Smooth muscle cell (in vitro differentiated cells): ENCODE measurements around the gene P2RY6. TPM values are rescaled to one million over a fixed set of nuclear protein-coding genes. Genes with fewer than 3 reads are reported as not detected.

Experiments
- DNase-seq: peaks from one replicate; lab custom pipeline; 2025; ENCODE audit not compliant: unreplicated experiment; lab: John Stamatoyannopoulos, UW
- H2AFZ ChIP-seq: fragments of 200-600 bp; sonication (generic); 2 replicates; pipeline ENCODE4 v1.6.0; 2016; ENCODE audit warnings: antibody characterized with exemption, low read depth, mild to moderate bottlenecking
- H3F3A ChIP-seq: fragments of 200-600 bp; sonication (generic); 2 replicates; pipeline ENCODE4 v1.6.0; 2017; ENCODE audit warnings: antibody characterized with exemption, low read depth
- H3K27ac ChIP-seq: fragments of 200-600 bp; sonication (generic); 2 replicates; pipeline ENCODE4 v1.5.1; 2016; ENCODE audit warnings: low read depth, mild to moderate bottlenecking
- H3K27me3 ChIP-seq: fragments of 200-600 bp; sonication (generic); 2 replicates; pipeline ENCODE4 v1.6.1; 2016; ENCODE audit warnings: low read depth, mild to moderate bottlenecking
- H3K36me3 ChIP-seq: fragments of 200-600 bp; sonication (generic); 2 replicates; pipeline ENCODE4 v1.5.1; 2016; ENCODE audit warnings: low read depth
- H3K4me1 ChIP-seq: fragments of 200-600 bp; sonication (generic); 2 replicates; pipeline ENCODE4 v1.5.1; 2016; ENCODE audit warnings: low read depth
- H3K4me2 ChIP-seq: fragments of 200-600 bp; sonication (generic); 2 replicates; pipeline ENCODE4 v1.6.0; 2016; ENCODE audit warnings: mild to moderate bottlenecking
- H3K4me3 ChIP-seq: fragments of 200-600 bp; sonication (generic); 2 replicates; pipeline ENCODE4 v1.5.1; 2016; ENCODE audit warnings: mild to moderate bottlenecking
- H3K79me2 ChIP-seq: fragments of 200-600 bp; sonication (generic); 2 replicates; pipeline ENCODE4 v1.6.0; 2016; ENCODE audit warnings: low read depth, mild to moderate bottlenecking
- H3K9ac ChIP-seq: fragments of 200-600 bp; sonication (generic); 2 replicates; pipeline ENCODE4 v1.6.0; 2016; ENCODE audit warnings: low read depth
- H3K9me3 ChIP-seq: fragments of 200-600 bp; sonication (generic); replicated peaks from 2 replicates; pipeline ENCODE4 v1.5.1; 2016; ENCODE audit warnings: low read depth
- H4K20me1 ChIP-seq: fragments of 200-600 bp; sonication (generic); 2 replicates; pipeline ENCODE4 v1.6.0; 2016; ENCODE audit warnings: low read depth
- WGBS: methylation state at CpG from one replicate; pipeline ENCODE4 v1.1.7; 2016; ENCODE audit warnings: low lambda C conversion rate; 5-methylcytosine and 5-hydroxymethylcytosine counted together
- polyA plus RNA-seq: library from polyadenylated mRNA; unstranded; fragments of >200 nt; fragmentation: Nextera tagmentation; extraction: Ambion mirVana; gene quantifications from 2 replicates; pipeline ENCODE4 v1.2.1, GENCODE V29; 2016
- total RNA-seq: library from RNA; depleted of rRNA; stranded (reverse); fragments of >200 nt; gene quantifications from 2 replicates; pipeline ENCODE4 v1.2.3, GENCODE V29; 2014
- TF ChIP-seq, protein P1 (sequence below): fragments of 200-600 bp; sonication (generic); IDR thresholded peaks from 2 replicates; pipeline ENCODE4 v1.5.1; 2017; ENCODE audit warnings: borderline replicate concordance, mild to moderate bottlenecking, antibody characterized with exemption; ENCODE audit not compliant: insufficient read depth, poor library complexity, severe bottlenecking

Gene P2RY6
- total and polyA plus RNA-seq, 2 experiments from 2014 or later, result 3.7 to 13.8 TPM

- WGBS, result 81% methylated on average over 4 of the region's 4 CpGs
Measured at GRCh38 chr11:73327812-73328364, 55.8 kb downstream of the P2RY6 start.

DNA sequence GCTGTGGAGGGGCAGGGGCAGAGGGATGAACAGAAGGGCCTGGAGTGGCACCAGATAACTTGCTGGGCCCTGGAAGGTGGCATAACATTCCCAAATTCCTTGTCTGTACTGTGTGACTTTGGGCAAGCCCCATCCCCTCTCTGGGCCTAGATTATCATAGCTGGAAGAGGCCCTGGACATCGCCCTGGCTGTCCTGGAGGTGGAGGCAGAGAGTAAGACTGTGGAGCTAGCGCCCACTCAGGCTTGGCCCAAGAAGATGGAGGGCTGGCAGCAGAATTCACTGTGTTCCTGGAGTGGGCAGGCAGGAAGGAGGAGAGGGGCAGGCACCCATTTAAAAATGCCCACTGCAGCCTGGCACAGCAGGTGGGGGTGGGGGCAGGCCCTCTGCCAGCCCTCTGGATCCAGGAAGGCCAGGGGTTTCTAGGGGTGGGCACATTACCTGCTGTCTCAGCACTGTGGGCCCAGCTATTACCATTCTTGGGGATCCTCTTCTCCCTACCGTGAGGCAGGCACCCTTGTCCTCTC is 58.5 kb downstream of the P2RY6 start:
- 64% methylated on average over 3 of the region's 3 CpGs for WGBS
- H3K9me3 ChIP-seq, result no peaks in the 10 kb centered on the region
- peaks cover 83% of the 10 kb centered on the region for H3K79me2 ChIP-seq
- no peak overlapping the region for H3K9ac ChIP-seq
- peaks cover 57% of the 10 kb centered on the region for H3K4me1 ChIP-seq
- H3K4me2 ChIP-seq, result peak overlapping the region; percentile 81
- H2AFZ ChIP-seq, result no peak overlapping the region
- H3K27me3 ChIP-seq, result no peaks in the 10 kb centered on the region
- TF ChIP-seq, protein P1, sequence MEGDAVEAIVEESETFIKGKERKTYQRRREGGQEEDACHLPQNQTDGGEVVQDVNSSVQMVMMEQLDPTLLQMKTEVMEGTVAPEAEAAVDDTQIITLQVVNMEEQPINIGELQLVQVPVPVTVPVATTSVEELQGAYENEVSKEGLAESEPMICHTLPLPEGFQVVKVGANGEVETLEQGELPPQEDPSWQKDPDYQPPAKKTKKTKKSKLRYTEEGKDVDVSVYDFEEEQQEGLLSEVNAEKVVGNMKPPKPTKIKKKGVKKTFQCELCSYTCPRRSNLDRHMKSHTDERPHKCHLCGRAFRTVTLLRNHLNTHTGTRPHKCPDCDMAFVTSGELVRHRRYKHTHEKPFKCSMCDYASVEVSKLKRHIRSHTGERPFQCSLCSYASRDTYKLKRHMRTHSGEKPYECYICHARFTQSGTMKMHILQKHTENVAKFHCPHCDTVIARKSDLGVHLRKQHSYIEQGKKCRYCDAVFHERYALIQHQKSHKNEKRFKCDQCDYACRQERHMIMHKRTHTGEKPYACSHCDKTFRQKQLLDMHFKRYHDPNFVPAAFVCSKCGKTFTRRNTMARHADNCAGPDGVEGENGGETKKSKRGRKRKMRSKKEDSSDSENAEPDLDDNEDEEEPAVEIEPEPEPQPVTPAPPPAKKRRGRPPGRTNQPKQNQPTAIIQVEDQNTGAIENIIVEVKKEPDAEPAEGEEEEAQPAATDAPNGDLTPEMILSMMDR, result peak; percentile 27
- H3K27ac ChIP-seq, result peak overlapping the region; percentile 81
- no peak overlapping the region for H3K4me3 ChIP-seq
- DNase-seq, result no peak
- H3K36me3 ChIP-seq, result no peaks in the 10 kb centered on the region
- peaks cover 32% of the 10 kb centered on the region for H3F3A ChIP-seq
- peaks cover 48% of the 10 kb centered on the region for H4K20me1 ChIP-seq

More at GRCh38 chr11:73327812-73328364, 55.8 kb downstream of the P2RY6 start:
- no peak for DNase-seq
- peaks cover 31% of the 10 kb centered on the region for H4K20me1 ChIP-seq
- no peak overlapping the region for H3K9ac ChIP-seq
- no peaks in the 10 kb centered on the region for H3K9me3 ChIP-seq
- no peak overlapping the region for H3K4me3 ChIP-seq
- H3K79me2 ChIP-seq, result peaks cover 87% of the 10 kb centered on the region
- no peak overlapping the region for H3K4me2 ChIP-seq
- TF ChIP-seq, protein P1, result no peak
- H2AFZ ChIP-seq, result no peak overlapping the region
- H3K27me3 ChIP-seq, result no peaks in the 10 kb centered on the region
- no peaks in the 10 kb centered on the region for H3K36me3 ChIP-seq
- peaks cover 26% of the 10 kb centered on the region for H3F3A ChIP-seq
- peak overlapping the region; percentile 28 for H3K27ac ChIP-seq
- H3K4me1 ChIP-seq, result peaks cover 59% of the 10 kb centered on the region

- WGBS, result 19% methylated on average over 4 of the region's 4 CpGs
- peaks cover 56% of the 10 kb centered on the region for H3K4me1 ChIP-seq
- peaks cover 38% of the 10 kb centered on the region for H3F3A ChIP-seq
- H4K20me1 ChIP-seq, result peaks cover 53% of the 10 kb centered on the region
- no peaks in the 10 kb centered on the region for H3K36me3 ChIP-seq
- TF ChIP-seq, protein P1, result no peak
- DNase-seq, result no peak
- no peaks in the 10 kb centered on the region for H3K27me3 ChIP-seq
- H3K9me3 ChIP-seq, result no peaks in the 10 kb centered on the region
- H3K9ac ChIP-seq, result no peak overlapping the region
- peak overlapping the region; percentile 81 for H3K4me2 ChIP-seq
- H3K27ac ChIP-seq, result peak overlapping the region; percentile 81
- no peak overlapping the region for H3K4me3 ChIP-seq
- peaks cover 83% of the 10 kb centered on the region for H3K79me2 ChIP-seq
- H2AFZ ChIP-seq, result no peak overlapping the region
Measured at GRCh38 chr11:73331138-73331916, 59.2 kb downstream of the P2RY6 start.
